Forelimb muscle (tissue), 1 donor: ENCODE results near the gene KIF21A. TPM values are rescaled to one million over a fixed set of nuclear protein-coding genes. Genes with fewer than 3 reads are reported as not detected.

Source experiments
- DNase-seq: peaks from one replicate; pipeline ENCODE4 v3.0.0-alpha.2; 2013; ENCODE audit warnings: low read depth
- polyA plus RNA-seq: library from polyadenylated mRNA; unstranded; fragments of 120-200 nt; gene quantifications from one replicate; pipeline ENCODE4 v1.2.1, GENCODE V29; 2013; ENCODE audit not compliant: insufficient read length

Gene KIF21A
- polyA plus RNA-seq, 1 donor, result 5.6 TPM

GRCh38 chr12:39431002-39431796, 11.7 kb downstream of the KIF21A start:
- DNase-seq, result no peak

- no peak for DNase-seq
These were observed 13.1 kb downstream of the KIF21A start for GRCh38 chr12:39429809-39430208.

- DNase-seq, result no peak
These were observed 15.5 kb downstream of the KIF21A start for GRCh38 chr12:39427360-39427808.

GRCh38 chr12:39426636-39427240, 16.2 kb downstream of the KIF21A start:
- DNase-seq, result no peak

DNA sequence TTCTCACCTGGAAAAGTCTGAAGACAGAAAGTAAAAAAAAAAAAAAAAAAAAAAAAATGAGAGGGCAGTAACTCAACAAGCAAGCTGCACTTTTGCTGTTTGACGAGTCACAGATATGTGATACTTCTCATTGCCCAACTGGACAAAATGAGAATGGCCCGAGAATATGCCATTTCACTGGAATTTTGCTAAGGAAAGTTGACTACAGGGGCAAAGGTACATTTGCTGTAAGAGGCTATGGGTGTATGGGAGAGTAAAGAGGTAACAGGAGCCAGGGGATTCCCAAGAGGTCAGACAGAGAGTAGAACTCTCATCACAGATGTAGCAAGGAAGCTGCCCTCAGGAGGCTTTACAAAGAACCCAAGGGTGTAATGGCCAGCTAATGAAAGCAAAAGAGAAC, 22.9 kb downstream of the KIF21A start:
- DNase-seq, result no peak

- no peak for DNase-seq
These were observed 23.4 kb downstream of the KIF21A start for GRCh38 chr12:39419471-39419870.

DNA sequence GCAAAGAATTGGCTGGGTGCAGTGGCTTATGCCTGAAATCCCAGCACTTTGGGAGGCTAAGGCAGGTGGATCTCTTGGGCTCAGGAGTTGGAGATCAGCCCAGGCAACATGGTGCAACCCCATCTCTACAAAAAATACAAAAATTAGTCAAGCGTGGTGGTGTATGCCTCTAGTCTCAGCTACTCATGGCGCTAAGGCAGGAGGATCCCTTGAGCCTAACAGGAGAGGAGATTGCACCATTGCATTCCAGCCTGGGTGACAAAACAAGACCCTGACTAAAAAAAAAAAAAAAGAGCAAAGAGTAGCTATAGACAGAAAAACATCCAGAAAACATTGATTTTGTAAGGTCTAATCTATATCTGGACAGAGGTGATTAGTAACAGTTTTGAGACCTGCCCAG, 25.0 kb downstream of the KIF21A start:
- DNase-seq, result no peak

GRCh38 chr12:39413836-39414771, 28.8 kb downstream of the KIF21A start:
- DNase-seq, result no peak

DNA sequence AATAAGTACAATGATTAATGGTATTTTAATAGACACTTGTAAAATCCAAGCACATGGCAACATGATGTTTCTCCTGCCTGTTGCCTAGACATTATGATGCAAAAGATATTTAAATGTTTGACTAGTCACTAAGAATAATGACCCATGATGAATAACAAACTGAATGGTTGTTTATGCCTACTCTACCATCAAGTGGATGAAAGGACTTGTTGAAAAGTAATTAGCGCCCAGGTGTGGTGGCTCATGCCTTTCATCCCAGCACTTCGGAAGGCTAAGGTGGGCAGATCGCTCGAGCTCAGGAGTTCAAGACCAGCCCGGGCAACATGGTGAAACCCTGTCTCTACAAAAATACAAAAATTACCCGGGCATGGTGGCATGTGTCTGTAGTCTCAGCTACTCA, 30.7 kb downstream of the KIF21A start:
- no peak for DNase-seq

GRCh38 chr12:39406262-39406661, 36.7 kb downstream of the KIF21A start:
- DNase-seq, result no peak

DNA sequence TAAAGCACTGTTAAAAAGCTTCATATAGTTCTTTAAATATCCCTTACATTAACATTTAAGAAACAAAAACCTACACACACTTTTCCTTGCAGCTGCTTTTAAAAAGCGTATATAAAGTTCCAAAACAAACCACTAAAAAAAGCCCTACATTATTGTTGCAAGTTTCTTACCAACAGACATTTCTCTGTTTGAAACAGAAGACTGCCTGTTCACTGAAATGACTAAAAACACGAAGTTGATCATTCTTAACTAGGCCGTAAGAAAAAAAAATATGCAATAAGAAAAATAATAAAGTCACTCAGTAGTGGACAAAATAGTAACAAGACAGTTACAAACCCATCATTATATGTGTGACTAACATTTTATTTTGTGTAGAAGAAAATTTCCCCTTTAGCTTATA, 37.3 kb downstream of the KIF21A start:
- DNase-seq, result no peak

DNA sequence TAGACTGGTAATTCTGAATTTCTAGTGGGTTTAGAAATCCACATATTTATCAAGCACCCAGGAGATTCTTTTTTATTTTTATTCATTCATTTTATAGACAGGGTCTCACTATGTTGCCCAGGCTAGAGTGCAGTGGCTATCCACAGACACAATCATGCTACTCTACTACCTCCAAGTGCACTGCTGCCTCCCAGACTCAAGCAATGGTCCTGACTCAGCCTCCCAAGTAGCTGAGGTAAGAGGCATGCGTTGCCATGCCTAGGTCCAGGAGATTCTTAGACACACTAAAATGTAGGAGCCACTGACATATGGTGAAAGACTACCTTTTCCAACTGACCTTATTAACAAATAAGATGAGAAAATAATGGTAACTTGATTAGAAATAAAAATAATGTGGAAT, 38.9 kb downstream of the KIF21A start:
- no peak for DNase-seq

DNA sequence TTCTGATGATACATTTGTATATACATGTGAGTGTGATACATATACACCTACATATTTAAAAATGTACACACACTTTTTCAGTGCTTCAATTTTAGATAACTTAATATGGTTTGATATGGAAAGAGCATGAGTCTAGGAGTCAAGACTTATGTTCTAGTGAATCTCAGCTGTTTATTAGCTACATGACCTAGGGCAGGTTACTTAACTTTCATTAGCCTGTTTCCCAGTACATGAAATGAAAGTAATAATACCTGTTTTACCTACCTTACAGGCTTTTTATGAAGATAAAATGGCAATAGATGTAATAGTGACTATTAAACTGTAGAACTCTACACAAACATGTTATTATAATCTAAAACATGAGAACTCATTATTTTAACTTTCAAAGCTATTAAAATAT, 39.5 kb downstream of the KIF21A start:
- no peak for DNase-seq

GRCh38 chr12:39402922-39403321, 40.0 kb downstream of the KIF21A start:
- DNase-seq, result no peak

GRCh38 chr12:39401459-39401858, 41.5 kb downstream of the KIF21A start:
- no peak for DNase-seq

DNA sequence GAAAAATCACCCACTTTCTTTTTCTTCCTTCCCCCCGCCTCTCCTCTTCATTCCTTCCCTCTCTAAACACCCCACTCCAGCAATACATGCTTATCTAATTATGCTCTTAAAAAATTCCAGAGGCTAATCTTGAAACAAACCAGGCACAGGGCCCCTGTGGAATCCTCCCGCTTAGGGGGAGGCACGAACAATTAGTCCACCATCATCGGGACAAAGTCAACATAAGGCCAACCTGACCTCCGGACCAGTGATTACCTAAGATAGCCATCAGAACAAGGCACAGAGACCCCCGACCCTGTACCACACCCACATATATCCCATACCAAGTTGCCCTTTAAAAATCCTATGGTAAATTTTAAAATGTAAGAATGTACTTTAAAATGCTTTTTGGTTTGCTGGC, 47.1 kb downstream of the KIF21A start:
- DNase-seq, result no peak

- no peak for DNase-seq
These were observed 49.0 kb downstream of the KIF21A start for GRCh38 chr12:39393890-39394289.

GRCh38 chr12:39393179-39393578, 49.7 kb downstream of the KIF21A start:
- DNase-seq, result no peak

DNA sequence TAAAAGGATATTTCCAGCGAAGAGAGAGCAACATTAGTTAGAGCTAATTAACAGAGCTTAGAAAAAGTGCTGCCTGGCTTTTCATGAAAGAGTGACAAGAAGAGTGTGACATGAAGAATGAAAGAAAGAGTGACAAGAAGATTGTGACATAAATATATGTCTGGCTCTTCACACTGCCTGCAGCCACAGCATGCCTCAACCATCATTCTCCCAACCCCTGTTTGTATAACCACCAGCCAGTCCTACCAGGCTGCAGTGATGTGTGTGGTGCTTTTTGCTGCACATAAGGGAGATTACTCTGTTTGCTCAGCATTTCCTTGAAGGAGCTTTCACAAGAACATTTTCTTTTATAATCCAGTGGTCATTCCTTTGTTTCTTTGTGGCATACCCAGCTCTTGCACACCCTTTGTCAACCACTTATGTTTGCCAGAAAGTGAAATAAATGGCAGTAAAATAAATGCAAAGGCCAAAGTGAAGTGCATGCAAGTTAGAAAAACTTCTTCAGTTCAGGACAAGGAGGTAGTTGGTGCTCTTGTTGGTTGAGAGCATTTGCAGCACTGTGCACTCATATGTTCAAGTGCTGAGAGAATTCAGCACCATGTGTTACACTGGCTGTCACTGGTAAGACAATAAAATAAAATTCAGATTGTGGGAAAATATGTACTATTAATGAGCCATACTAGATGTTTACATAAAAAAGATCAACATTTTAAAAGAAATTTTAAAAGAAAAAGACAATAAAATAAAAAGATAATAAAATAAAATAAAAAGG, 50.6 kb downstream of the KIF21A start:
- DNase-seq, result no peak

GRCh38 chr12:39390752-39391151, 52.2 kb downstream of the KIF21A start:
- no peak for DNase-seq

DNA sequence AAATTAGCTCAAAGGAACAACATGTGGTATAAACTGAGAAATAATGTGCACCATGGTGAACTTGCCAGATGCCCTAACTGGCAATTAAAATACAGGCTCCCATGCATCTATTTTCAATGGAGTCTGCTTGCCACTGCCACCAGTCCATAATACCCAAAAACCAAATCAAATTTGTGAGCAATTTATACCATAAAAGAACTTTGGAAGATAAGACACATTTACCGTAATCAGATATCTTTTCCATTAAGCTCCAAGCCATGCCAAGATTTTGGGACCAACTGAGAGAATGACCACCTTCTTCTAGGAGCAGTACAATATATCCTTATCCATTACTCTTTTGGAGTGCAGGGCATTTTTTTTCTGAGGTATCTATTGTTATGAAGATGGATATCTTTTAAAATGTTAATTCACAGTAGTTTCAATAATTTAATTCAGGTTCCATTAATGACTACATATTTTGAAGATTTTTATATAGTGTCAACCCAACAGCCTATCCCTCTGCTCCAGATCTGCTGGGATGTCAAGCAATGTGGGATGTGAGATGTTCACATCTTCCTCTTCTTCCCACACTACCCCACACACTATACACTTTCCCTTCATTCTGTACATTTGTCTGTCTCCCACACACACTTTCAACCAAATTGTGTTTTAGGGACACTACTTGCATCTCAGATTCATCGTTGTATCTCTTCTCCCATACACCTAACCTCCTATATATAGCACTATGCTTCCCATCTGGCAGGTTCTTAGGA, 53.3 kb downstream of the KIF21A start:
- DNase-seq, result no peak
